Activated CD8-positive, alpha-beta T cell treated with anti-CD3 and anti-CD28 coated beads for 36 hours (primary cell): ENCODE measurements around the gene PCMT1. TPM values are rescaled to one million over a fixed set of nuclear protein-coding genes. Genes with fewer than 3 reads are reported as not detected.
A peak's percentile ranks its signal among the peaks of the same experiment; 100 is the strongest.

Experiments used
- ATAC-seq: fragments of 200-7000 bp; cut with Tn5 transposase; one replicate; pipeline ENCODE4 v1.10.0; 2021; ENCODE audit warnings: mild to moderate bottlenecking, moderate library complexity
- CTCF ChIA-PET: fragments of 350-600 bp; sonication (Branson Sonifier 250); formaldehyde crosslinking; loops from one replicate; lab custom pipeline; 2021; ENCODE audit warnings: antibody characterized with exemption; lab: Charles Lee
- POLR2A ChIA-PET: fragments of 350-600 bp; sonication (Branson Sonifier 250); formaldehyde crosslinking; loops from one replicate; lab custom pipeline; 2021; ENCODE audit warnings: antibody characterized with exemption; lab: Charles Lee
- DNase-seq: peaks from one replicate; pipeline ENCODE4 v3.0.0-alpha.2; 2020
- H3K27ac Mint-ChIP-seq: one replicate; pipeline ENCODE4 v1.8.0; 2021; ENCODE audit warnings: mild to moderate bottlenecking, mixed read lengths
- H3K27me3 Mint-ChIP-seq: one replicate; pipeline ENCODE4 v1.8.0; 2021; ENCODE audit warnings: mixed read lengths
- H3K36me3 Mint-ChIP-seq: one replicate; pipeline ENCODE4 v1.8.0; 2021; ENCODE audit warnings: low read depth, mixed read lengths
- H3K4me1 Mint-ChIP-seq: one replicate; pipeline ENCODE4 v1.8.0; 2021; ENCODE audit warnings: low read depth, mixed read lengths
- H3K4me3 Mint-ChIP-seq: one replicate; pipeline ENCODE4 v1.8.0; 2021; ENCODE audit warnings: mild to moderate bottlenecking, moderate library complexity, mixed read lengths
- H3K9me3 Mint-ChIP-seq: one replicate; pipeline ENCODE4 v1.8.0; 2021; ENCODE audit warnings: mixed read lengths
- CTCF ChIP-seq: fragments of 200-600 bp; IDR thresholded peaks from one replicate; pipeline ENCODE4 v1.8.0; 2022; ENCODE audit warnings: antibody characterized with exemption, mild to moderate bottlenecking
- intact Hi-C: fragments of 100-400 bp; cut with micrococcal nuclease; formaldehyde crosslinking; loops from one replicate; pipeline ENCODE4 v1.10.0; 2022
- total RNA-seq, 2 experiments: library from RNA; stranded (reverse); gene quantifications; one replicate each; pipeline ENCODE4 v1.2.3, GENCODE V29; 2021

The PCMT1 gene
- total RNA-seq, 2 experiments from 2014 or later = 97.3 to 102 TPM

DNA sequence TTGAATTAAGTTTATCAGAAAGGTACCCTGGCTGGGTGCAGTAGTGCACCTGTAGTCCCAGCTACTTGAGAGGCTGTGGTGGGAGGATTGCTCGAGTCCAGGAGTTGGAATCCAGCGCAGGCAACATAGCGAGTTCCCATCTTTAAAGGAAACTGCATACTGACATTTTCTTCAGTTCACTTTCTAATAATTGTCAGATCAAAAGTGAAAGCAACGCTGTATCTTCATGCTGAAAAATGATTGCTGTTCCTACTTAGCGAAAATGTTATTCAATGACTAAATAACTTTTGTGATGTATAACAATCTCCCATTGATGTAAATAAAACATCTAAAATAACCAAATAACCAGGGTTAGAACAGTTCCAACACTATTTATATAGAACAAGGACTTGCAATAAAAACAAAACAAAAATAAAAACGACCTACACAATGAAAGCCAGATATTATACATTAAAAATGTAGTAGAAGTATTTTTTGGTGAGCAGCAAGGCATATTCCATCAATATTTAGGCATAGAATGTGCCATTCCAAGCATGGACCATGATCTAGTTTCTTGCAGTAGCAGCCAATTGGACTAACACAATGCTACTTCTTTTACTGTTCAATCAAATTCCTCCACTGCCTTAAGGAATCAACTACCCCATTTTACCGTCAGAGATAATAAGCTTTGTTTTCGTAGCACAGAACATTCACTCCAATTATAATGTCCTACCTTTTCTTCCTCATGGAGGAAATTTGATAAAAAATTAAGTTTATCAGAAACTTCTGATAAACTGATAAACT is 33.2 kb upstream of the PCMT1 start:
- DNase-seq (no peak), ATAC-seq (no peak)
- ChIA-PET POLR2A (interaction anchor here (0.9 to 4.6 kb wide), 5 partner anchors 13 to 150 kb away, joined by 3 to 45 read pairs (median 3); partner anchors contain the start of genes GINM1, NUP43 and PCMT1), CTCF (no interaction called here)
- H3K4me3 Mint-ChIP-seq = peak overlapping the region; percentile 92
- peaks cover 29% of the 10 kb centered on the region for H3K4me1 Mint-ChIP-seq
- H3K27me3 Mint-ChIP-seq = no peaks in the 10 kb centered on the region
- intact Hi-C loops = no loop called here
- H3K27ac Mint-ChIP-seq = peak overlapping the region; percentile 84
- H3K9me3 Mint-ChIP-seq = no peaks in the 10 kb centered on the region
- peaks cover 21% of the 10 kb centered on the region for H3K36me3 Mint-ChIP-seq
- TF ChIP-seq CTCF = no peak

- Mint-ChIP-seq H3K27ac (peak overlapping the region; percentile 84), H3K4me3 (peak overlapping the region; percentile 92), H3K9me3 (no peaks in the 10 kb centered on the region), H3K4me1 (peaks cover 24% of the 10 kb centered on the region), H3K27me3 (no peaks in the 10 kb centered on the region), H3K36me3 (peaks cover 20% of the 10 kb centered on the region)
- TF ChIP-seq CTCF = no peak
- intact Hi-C loops = no loop called here
- no peak for DNase-seq
- ATAC-seq = no peak
- ChIA-PET POLR2A (interaction anchor here (0.9 to 4.6 kb wide), 8 partner anchors 13 to 151 kb away, joined by 3 to 45 read pairs (median 5); partner anchors contain the start of genes GINM1, NUP43 and PCMT1), CTCF (interaction anchor here (1.2 kb wide), 1 partner anchor 171 kb away, joined by 3 read pairs; the partner anchor contains the start of gene PPIL4)
Measured at GRCh38 chr6:149717255-149717587, 32.3 kb upstream of the PCMT1 start.

GRCh38 chr6:149717588-149718458 is 31.7 kb upstream of the PCMT1 start, which contains the start of gene LATS1:
LATS1 (minus strand) TSS chr6:149718101; CDS start chr6:149702126, 15,975 bp downstream.
- no peak for TF ChIP-seq CTCF
- intact Hi-C loops = no loop called here
- Mint-ChIP-seq H3K27me3 (no peaks in the 10 kb centered on the region), H3K4me3 (peak within 1 kb of the TSS; percentile 92), H3K9me3 (no peaks in the 10 kb centered on the region), H3K4me1 (peaks cover 24% of the 10 kb centered on the region), H3K27ac (peak within 1 kb of the TSS; percentile 94), H3K36me3 (peaks cover 20% of the 10 kb centered on the region)
- peak; percentile 96 for ATAC-seq
- CTCF ChIA-PET = interaction anchor here (0.8 to 1.2 kb wide), 3 partner anchors 28 to 172 kb away, joined by 3 read pairs; partner anchors contain the start of genes PCMT1 and PPIL4
- peak; percentile 95 for DNase-seq
- POLR2A ChIA-PET = interaction anchor here (0.6 to 4.6 kb wide), 16 partner anchors 13 to 349 kb away, joined by 3 to 45 read pairs (median 4); partner anchors contain the start of genes GINM1, KATNA1, NUP43 and PCMT1

DNA sequence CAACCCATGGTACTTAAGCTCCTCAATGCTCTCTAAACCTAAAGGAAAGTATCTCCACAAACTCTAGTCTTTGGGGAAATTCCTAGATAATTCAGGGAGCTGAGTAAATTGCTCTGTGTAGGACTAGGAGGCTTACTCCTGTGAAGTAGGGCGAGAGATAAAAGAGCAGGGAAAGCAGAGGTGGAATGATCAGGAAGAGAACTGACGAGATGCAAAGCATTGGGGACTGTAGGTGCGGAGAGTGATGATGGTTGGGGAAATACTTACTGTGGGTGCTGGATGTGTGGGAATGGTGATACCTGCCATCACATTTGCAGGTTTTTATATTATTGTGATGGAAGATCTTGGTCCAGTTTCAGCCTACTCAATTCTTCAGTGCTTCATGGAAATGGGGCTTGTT is 30.0 kb upstream of the PCMT1 start:
- CTCF ChIA-PET = interaction anchor here (0.6 kb wide), 1 partner anchor 155 kb away, joined by 3 read pairs; no protein-coding TSS in a partner anchor
- H3K4me3 Mint-ChIP-seq = no peak overlapping the region
- ATAC-seq (no peak), DNase-seq (no peak)
- H3K27ac Mint-ChIP-seq = no peak overlapping the region
- peaks cover 18% of the 10 kb centered on the region for H3K4me1 Mint-ChIP-seq
- no peaks in the 10 kb centered on the region for H3K27me3 Mint-ChIP-seq
- no peak for TF ChIP-seq CTCF
- intact Hi-C loops = no loop called here
- no peaks in the 10 kb centered on the region for H3K9me3 Mint-ChIP-seq
- POLR2A ChIA-PET = interaction anchor here (0.6 to 4.6 kb wide), 3 partner anchors 15 to 28 kb away, joined by 3 to 45 read pairs (median 6); partner anchors contain the start of genes NUP43 and PCMT1
- peaks cover 27% of the 10 kb centered on the region for H3K36me3 Mint-ChIP-seq
